GM12801 (cell line): Measurements from ENCODE around the gene ACACA.

ENCODE experiments used
- CTCF ChIP-seq: IDR thresholded peaks from one replicate; pipeline ENCODE4 v1.5.1; 2011; ENCODE audit warnings: control low read depth; ENCODE audit not compliant: insufficient read length; ENCODE audit errors: extremely low read depth

ACACA gene

GRCh38 chr17:37131669-37132611 lies 274.7 kb downstream of the ACACA start:
- no peak for TF ChIP-seq CTCF

GRCh38 chr17:37130984-37131446 lies 275.6 kb downstream of the ACACA start:
- no peak for TF ChIP-seq CTCF

GRCh38 chr17:37124821-37125173 lies 281.8 kb downstream of the ACACA start:
- no peak for TF ChIP-seq CTCF

- TF ChIP-seq CTCF, result no peak
Measured at GRCh38 chr17:37123941-37124820, 282.5 kb downstream of the ACACA start.

- no peak for TF ChIP-seq CTCF
Measured at GRCh38 chr17:37123386-37123785, 283.2 kb downstream of the ACACA start.

- no peak for TF ChIP-seq CTCF
Measured at GRCh38 chr17:37121616-37122015, 285.0 kb downstream of the ACACA start.
